HG02610 (cell line): ENCODE results near the gene RNF150.
A peak's percentile ranks its signal among the peaks of the same experiment; 100 is the strongest.

Experiments
- ATAC-seq: cut with Tn5 transposase; IDR thresholded peaks from one replicate; pipeline ENCODE4 v1.9.1; 2021; ENCODE audit warnings: mild to moderate bottlenecking, moderate library complexity; ENCODE audit not compliant: unreplicated experiment

Gene RNF150

GRCh38 chr4:141132072-141132708 is 1.1 kb downstream of the RNF150 start:
- peak; percentile 18 for ATAC-seq

- ATAC-seq, result no peak
These were observed 1.6 kb downstream of the RNF150 start for GRCh38 chr4:141131723-141132071.

GRCh38 chr4:141130947-141131605 is 2.2 kb downstream of the RNF150 start:
- ATAC-seq, result no peak

GRCh38 chr4:141127884-141128283 is 5.4 kb downstream of the RNF150 start:
- ATAC-seq, result no peak

GRCh38 chr4:141126769-141127168 is 6.5 kb downstream of the RNF150 start:
- no peak for ATAC-seq

- no peak for ATAC-seq
These were observed 9.0 kb downstream of the RNF150 start for GRCh38 chr4:141124224-141124623.

GRCh38 chr4:141121768-141122454 is 11.4 kb downstream of the RNF150 start:
- peak; percentile 93 for ATAC-seq

GRCh38 chr4:141121101-141121500 is 12.2 kb downstream of the RNF150 start:
- no peak for ATAC-seq

GRCh38 chr4:141120036-141120593 is 13.2 kb downstream of the RNF150 start:
- no peak for ATAC-seq

GRCh38 chr4:141119071-141119470 is 14.2 kb downstream of the RNF150 start:
- ATAC-seq, result no peak

GRCh38 chr4:141118381-141118780 is 14.9 kb downstream of the RNF150 start:
- ATAC-seq, result no peak

- no peak for ATAC-seq
These were observed 15.3 kb downstream of the RNF150 start for GRCh38 chr4:141117935-141118334.

GRCh38 chr4:141109983-141110382 is 23.3 kb downstream of the RNF150 start:
- no peak for ATAC-seq

GRCh38 chr4:141107927-141108326 is 25.3 kb downstream of the RNF150 start:
- ATAC-seq, result no peak

- ATAC-seq, result no peak
These were observed 30.9 kb downstream of the RNF150 start for GRCh38 chr4:141102367-141102766.

GRCh38 chr4:141101511-141101910 is 31.8 kb downstream of the RNF150 start:
- ATAC-seq, result no peak

- ATAC-seq, result no peak
These were observed 33.9 kb downstream of the RNF150 start for GRCh38 chr4:141099326-141099725.

- no peak for ATAC-seq
These were observed 35.1 kb downstream of the RNF150 start for GRCh38 chr4:141098163-141098562.

GRCh38 chr4:141090473-141090872 is 42.8 kb downstream of the RNF150 start:
- no peak for ATAC-seq

- no peak for ATAC-seq
These were observed 51.3 kb downstream of the RNF150 start for GRCh38 chr4:141081921-141082395.

GRCh38 chr4:141080668-141081067 is 52.6 kb downstream of the RNF150 start:
- no peak for ATAC-seq
